GM10248 (cell line): ENCODE data around the gene NDUFS6.

ENCODE experiments used
- CTCF ChIA-PET: fragments of 300-600 bp; sonication (Branson Sonifier 250); formaldehyde crosslinking; extraction: SDS; loops from one replicate; lab custom pipeline; 2021; ENCODE audit warnings: antibody characterized with exemption; lab: Yijun Ruan, JAX
- POLR2A ChIA-PET: fragments of 350-650 bp; sonication (Branson Sonifier 250); formaldehyde crosslinking; extraction: SDS; loops from one replicate; lab custom pipeline; 2020; ENCODE audit warnings: antibody characterized with exemption; lab: Yijun Ruan, JAX
- DNase-seq: peaks from one replicate; pipeline ENCODE4 v3.0.0; 2012; ENCODE audit errors: extremely low spot score
- TF ChIP-seq, protein P1 (sequence below): IDR thresholded peaks from 2 replicates; pipeline ENCODE4 v1.5.1; 2012; ENCODE audit warnings: mild to moderate bottlenecking, low read depth; ENCODE audit errors: extremely low read depth, missing control alignments, control extremely low read depth

The NDUFS6 gene

DNA sequence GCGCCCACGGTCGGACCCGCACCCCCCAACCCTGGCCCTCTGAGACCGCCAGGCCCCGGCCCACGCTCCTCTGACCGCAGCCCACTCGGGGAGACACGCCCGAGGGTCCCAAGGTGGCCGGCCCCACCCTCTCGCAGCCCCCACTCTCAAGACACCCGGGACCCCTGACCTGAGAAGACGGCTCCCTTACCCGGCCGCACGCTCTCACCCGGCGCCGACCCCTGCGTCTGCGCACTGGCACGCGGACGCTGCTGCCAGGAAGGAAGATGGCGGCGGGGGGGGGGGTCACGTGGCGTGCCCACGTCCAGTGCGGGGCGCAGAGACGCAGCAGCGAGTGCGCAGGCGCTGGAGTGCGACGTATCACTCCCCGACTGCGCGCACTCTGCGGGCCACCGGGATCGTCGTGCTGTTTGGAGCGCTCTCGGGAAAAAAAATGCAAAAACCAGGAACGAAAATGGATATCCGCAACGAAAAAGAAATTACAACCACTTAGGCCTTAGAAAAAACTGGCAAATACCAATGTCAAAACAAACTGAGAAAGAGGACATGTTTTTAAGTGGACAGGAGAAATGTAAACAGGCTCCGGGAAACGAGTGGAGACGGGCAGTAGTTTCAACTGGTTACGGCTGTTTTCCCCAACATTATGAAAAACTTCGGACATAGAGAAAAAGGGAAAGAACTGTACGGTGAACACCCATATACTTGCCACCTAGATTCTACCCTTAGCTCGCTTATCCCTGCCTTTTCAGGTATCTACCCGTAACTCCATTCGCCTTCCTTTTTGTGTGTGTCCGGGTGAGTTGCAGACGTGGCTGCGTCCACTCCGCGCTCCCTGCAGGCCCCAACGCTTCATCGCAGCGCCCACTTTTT lies 1.4 kb upstream of the NDUFS6 start, which contains the start of gene MRPL36:
TSS of gene MRPL36 (minus strand) at position 236 of the 870 bp plus-strand sequence. CDS start 902 bp downstream, outside the sequence.
- POLR2A ChIA-PET, result no interaction called here
- CTCF ChIA-PET, result interaction anchor here (0.9 to 1.9 kb wide), 7 partner anchors 9 to 62 kb away, joined by 3 to 7 read pairs (median 4); no protein-coding TSS in a partner anchor
- peak; percentile 95 for DNase-seq
- TF ChIP-seq, protein P1, sequence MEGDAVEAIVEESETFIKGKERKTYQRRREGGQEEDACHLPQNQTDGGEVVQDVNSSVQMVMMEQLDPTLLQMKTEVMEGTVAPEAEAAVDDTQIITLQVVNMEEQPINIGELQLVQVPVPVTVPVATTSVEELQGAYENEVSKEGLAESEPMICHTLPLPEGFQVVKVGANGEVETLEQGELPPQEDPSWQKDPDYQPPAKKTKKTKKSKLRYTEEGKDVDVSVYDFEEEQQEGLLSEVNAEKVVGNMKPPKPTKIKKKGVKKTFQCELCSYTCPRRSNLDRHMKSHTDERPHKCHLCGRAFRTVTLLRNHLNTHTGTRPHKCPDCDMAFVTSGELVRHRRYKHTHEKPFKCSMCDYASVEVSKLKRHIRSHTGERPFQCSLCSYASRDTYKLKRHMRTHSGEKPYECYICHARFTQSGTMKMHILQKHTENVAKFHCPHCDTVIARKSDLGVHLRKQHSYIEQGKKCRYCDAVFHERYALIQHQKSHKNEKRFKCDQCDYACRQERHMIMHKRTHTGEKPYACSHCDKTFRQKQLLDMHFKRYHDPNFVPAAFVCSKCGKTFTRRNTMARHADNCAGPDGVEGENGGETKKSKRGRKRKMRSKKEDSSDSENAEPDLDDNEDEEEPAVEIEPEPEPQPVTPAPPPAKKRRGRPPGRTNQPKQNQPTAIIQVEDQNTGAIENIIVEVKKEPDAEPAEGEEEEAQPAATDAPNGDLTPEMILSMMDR, result peak; percentile 11

DNA sequence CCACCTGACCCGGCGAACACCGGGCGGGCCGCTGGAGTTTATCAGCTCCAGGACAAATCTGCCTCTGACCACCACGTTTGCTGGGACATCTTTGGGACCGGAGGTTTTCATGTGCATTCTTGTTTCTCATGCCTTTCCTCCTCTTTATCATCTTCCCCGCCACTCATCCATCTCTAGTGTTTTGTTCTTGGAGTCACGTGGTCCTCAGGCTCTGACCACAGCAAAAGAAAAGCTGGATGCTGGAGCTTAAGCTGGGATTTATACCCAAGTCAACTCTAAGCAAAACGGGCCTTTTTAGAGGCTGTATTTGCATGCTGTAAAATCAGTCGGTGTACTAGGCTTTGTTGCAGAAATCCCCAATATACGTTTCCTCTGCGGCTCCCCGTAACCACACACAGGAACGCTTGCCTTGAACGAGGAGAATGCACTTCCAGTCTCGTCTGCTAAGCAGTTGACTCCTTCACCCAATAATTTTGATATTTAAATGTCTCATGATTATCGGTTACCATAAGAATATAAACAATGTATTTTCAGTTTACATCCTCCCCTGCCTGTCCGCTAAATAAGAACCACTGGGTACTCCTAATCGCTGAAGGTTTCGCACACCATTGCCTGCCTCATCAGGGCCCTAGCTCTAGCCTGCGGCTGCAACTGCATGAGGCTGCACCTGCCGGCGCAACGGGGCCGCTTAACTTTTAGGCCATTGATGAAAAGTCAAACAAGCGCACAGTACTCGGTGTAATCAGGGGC lies 560 bp upstream of the NDUFS6 start:
- POLR2A ChIA-PET, result no interaction called here

DNA sequence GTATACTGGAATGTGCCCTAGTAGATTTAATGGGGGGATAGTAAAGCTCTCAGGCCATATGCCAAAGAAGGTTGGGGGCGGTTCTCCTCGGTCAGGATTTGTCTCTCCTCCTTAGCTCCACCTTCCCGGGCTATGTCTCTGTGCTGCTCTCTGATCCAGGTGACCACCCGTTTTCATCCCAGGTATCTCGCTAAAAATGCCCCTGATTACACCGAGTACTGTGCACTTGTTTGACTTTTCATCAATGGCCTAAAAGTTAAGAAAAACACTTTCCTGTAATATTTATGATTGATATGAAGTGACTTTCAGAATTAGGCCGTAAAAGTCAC lies 724 bp downstream of the NDUFS6 start:
- POLR2A ChIA-PET, result no interaction called here
- CTCF ChIA-PET, result no interaction called here
- DNase-seq, result no peak
- TF ChIP-seq, protein P1, result no peak

More for the DNA sequence above, 560 bp upstream of the NDUFS6 start:
- TF ChIP-seq, protein P1, result no peak
- CTCF ChIA-PET, result interaction anchor here (0.7 to 1.9 kb wide), 6 partner anchors 8 to 63 kb away, joined by 3 to 7 read pairs (median 4); no protein-coding TSS in a partner anchor
- no peak for DNase-seq

DNA sequence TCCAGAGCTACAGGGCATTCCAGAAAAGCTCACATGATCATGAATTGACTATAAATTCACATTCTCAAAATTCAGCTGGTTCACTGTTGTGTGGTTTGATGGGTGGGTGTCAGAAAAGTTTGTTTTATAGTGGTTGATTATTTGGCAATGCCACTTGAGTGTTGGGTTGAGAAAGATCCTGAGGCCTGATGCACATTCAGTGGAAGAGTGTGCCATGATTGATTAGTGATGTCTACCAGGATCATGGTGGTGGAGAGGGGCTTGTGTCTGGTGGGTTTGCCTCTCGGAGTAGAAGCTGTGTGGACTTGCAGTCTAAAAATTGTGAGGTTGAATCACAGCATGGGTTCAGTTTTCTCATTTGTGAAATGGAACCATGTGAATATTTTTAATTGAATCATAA lies 2.0 kb downstream of the NDUFS6 start:
- POLR2A ChIA-PET, result no interaction called here
- CTCF ChIA-PET, result interaction anchor here (0.8 to 1.3 kb wide), 3 partner anchors 10 to 39 kb away, joined by 3 to 4 read pairs (median 4); no protein-coding TSS in a partner anchor
- no peak for DNase-seq
- TF ChIP-seq, protein P1, result no peak

DNA sequence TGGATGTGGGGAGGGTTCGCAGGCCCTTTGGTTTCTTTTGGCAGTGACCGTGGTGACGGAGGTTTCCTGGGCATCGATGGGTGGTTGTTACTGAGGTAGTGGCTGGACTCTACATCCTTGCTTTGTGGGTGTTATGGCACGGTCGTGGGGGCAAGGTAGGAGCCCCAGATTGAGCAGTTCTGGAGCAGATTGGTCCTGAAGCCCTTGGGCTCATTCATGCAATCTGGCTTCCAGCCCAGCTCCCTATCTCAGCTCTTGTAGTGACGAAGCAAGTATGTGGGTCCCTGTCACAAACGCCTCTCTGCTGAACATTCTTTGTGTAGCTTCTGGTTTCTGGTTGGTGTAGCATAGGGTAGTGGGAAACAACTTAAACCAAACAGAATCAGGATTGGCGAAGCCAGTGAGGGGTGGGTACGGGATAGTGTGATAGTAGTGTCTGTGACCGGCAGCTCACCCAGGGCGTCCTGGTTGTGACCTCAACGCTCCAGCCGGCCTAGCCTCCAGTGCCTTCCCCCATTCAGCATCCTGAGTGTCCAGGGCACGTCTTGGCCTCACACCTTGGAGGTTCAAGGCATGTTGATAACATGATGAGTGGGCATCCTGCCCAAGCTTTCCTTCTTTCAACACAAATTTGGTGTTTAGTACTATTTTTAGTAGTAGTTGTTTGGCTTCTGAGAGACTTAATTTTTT lies 2.9 kb downstream of the NDUFS6 start:
- no peak for DNase-seq
- ChIA-PET CTCF (interaction anchor here (2.0 kb wide), 1 partner anchor 11 kb away, joined by 4 read pairs; no protein-coding TSS in a partner anchor), POLR2A (no interaction called here)
- TF ChIP-seq, protein P1, result no peak

DNA sequence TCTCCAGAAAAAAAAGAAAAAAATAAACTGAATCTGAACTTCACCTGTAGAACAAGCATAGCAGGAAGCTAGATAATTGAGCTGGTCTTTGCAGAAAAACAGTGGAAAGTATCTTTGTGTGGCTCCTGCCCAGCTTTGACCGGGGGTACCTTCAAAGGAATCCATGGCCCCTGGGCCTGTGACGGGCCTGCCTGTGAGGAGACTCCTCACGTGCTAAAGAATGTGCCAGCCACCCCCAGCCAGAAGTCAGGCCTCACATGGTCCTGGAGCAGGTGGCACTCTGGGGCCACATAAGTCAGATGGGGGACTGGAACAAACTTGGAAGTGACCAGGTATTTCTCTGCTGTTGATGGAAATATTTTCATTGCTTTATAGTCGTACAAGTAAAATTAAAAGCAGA lies 4.1 kb downstream of the NDUFS6 start:
- DNase-seq, result no peak
- POLR2A ChIA-PET, result no interaction called here
- TF ChIP-seq, protein P1, result no peak
- CTCF ChIA-PET, result interaction anchor here (2.0 kb wide), 1 partner anchor 12 kb away, joined by 4 read pairs; no protein-coding TSS in a partner anchor
